Ectodermal cell (in vitro differentiated cells): ENCODE results near the gene GRID1.
A peak's percentile ranks its signal among the peaks of the same experiment; 100 is the strongest.
"Not testable (repeated sequence)": the region's sequence is repeated elsewhere in the genome, so short reads cannot be mapped to it uniquely, and the experiment has no call there.

Source experiments
- H3K27ac ChIP-seq: 2 replicates; pipeline ENCODE4 v1.7.0; 2013; ENCODE audit warnings: mild to moderate bottlenecking, low read depth, low read length; ENCODE audit not compliant: insufficient read depth, poor library complexity, severe bottlenecking
- H3K27me3 ChIP-seq: 2 replicates; pipeline ENCODE4 v1.7.0; 2013; ENCODE audit warnings: mild to moderate bottlenecking, low read length; ENCODE audit not compliant: insufficient read depth, control insufficient read depth, poor library complexity, severe bottlenecking
- H3K36me3 ChIP-seq: one replicate; pipeline ENCODE4 v1.7.0; 2013; ENCODE audit warnings: low read length; ENCODE audit not compliant: control insufficient read depth, insufficient read depth
- H3K4me1 ChIP-seq: one replicate; pipeline ENCODE4 v1.7.0; 2013; ENCODE audit warnings: low read length; ENCODE audit not compliant: control insufficient read depth, insufficient read depth
- H3K4me3 ChIP-seq: 2 replicates; pipeline ENCODE4 v1.7.0; 2013; ENCODE audit warnings: low read depth, low read length, control low read depth; ENCODE audit not compliant: insufficient read depth
- H3K9me3 ChIP-seq: 2 replicates; pipeline ENCODE4 v1.7.0; 2013; ENCODE audit warnings: mild to moderate bottlenecking, low read length, moderate library complexity; ENCODE audit not compliant: control insufficient read depth
- WGBS, 2 experiments: methylation state at CpG; one replicate each; pipeline ENCODE4 v1.1.7; 2013; ENCODE audit warnings: missing lambda C conversion rate in 2 of 2; 5-methylcytosine and 5-hydroxymethylcytosine counted together

The GRID1 gene

DNA sequence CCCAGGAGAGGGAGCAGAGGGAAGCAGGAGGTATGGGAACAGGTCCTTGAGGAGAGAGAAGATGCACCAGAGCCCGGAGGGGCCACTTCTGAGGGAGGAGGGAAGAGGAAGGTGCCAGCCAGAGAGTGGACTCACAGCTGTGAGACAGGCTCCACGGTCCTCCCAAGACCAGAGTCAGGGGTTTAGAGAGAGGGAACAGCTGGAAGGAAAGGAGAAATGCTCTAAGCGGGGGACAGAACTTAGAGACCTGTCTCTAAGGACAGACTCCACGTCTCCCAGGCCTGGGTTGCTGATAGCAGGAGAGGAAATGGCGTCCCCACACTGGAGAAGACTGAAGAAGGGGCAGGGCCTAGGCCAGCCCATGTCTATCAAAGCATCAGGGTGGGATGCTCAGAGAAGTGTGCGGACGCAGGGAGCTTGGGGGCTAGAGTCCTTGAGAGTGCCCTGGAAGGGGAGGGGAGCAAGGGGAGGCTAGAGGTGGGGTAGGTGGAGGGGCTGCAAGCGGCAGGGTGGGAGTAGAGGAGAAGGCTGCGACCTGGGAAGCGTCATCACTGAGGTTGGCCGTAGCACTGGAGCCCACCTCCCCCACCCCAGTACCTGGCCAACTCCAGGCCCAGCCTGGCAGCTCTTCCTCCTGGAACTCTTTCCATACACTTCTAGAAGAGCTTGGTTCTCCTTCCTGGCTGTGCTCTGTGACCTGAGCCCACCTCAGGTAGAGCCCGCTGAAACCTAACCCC, 25.6 kb upstream of the GRID1 start:
- 77 to 79% methylated on average over 11 to 12 of the region's 12 CpGs for WGBS, 2 experiments
- peaks cover 57% of the 10 kb centered on the region for H3K27me3 ChIP-seq

DNA sequence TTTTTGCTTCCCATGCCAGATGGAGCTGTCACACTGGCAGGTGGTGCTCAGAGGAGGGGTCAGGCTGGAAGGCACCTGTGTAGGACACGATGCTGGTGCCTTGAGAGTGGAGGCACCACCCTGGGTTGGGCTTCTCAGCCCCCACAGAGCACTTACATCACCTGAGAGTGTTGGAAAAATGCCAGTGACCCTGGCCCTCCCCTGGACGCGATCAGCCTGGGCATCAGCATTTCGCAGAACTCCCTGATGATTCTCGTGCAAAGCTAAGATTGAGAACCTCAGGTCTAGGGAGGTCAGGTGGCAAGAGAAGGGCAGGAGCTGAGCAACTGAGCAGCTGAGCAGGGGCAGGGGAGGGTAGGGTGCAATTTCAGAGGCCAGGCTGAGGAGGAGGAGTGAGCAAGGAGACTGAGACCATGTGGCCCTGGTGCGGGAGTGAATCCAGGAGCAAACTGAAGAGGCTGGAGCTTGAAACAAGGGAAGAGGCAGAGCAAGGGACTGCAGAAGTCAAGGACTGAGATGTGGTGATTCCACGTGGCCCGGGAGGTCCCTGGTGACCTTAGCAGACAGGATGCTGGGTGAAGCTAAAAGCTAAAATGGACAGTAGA, 24.7 kb upstream of the GRID1 start:
- no peak overlapping the region for H3K27ac ChIP-seq
- H3K4me3 ChIP-seq: no peak overlapping the region
- H3K36me3 ChIP-seq: no peaks in the 10 kb centered on the region
- H3K27me3 ChIP-seq: peaks cover 50% of the 10 kb centered on the region
- peaks cover 11% of the 10 kb centered on the region for H3K4me1 ChIP-seq
- H3K9me3 ChIP-seq: no peaks in the 10 kb centered on the region
- WGBS, 2 experiments: 90 to 92% methylated on average over 8 of the region's 8 CpGs

More for the DNA sequence above, 25.6 kb upstream of the GRID1 start:
- Histone ChIP-seq H3K4me1 (peaks cover 11% of the 10 kb centered on the region), H3K27ac (no peak overlapping the region), H3K36me3 (no peaks in the 10 kb centered on the region), H3K9me3 (no peaks in the 10 kb centered on the region), H3K4me3 (no peak overlapping the region)

DNA sequence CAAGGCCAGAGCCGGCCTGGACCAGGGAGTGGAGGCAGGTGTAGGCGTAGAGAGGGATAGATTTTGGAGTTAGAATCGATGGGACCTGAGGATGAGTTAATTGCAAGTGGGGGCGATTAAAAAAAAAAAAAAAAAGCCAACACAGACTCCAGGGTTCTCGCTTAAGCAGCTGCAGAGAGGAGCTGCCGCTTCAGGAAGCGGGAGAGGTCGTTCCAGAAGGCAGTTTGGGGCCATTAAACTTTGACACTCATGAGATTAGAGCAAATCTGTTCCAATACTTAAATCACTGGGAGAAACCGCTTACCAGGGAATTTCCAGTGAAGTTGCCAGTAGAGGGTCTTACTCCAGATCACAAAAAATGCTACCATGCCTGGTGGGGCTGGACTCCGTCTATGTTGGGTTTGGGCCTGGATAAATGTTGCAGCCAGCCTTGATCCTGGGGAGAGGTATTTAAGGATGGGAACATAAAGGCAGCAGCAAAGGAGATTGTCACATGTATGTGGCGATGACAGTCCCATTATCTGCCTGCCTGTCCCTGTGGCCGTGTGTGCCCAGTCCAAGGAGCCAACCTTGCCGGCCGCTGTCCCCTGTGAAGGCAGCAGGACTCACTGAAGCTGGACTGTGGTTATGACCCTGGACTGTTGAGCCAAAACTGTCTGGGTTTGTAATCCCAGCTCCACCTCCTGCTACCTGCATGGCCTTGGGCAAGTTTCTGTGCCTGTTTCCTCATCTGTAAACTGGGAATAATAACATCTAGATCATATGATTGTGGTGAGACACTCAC, 23.9 kb upstream of the GRID1 start:
- Histone ChIP-seq H3K9me3 (no peaks in the 10 kb centered on the region), H3K27me3 (peaks cover 48% of the 10 kb centered on the region)

GRCh38 chr10:86389441-86390193, 23.0 kb upstream of the GRID1 start:
- Histone ChIP-seq H3K9me3 (no peaks in the 10 kb centered on the region), H3K4me3 (peak overlapping the region; percentile 40), H3K27ac (no peak overlapping the region), H3K36me3 (no peaks in the 10 kb centered on the region), H3K4me1 (peaks cover 11% of the 10 kb centered on the region), H3K27me3 (peaks cover 48% of the 10 kb centered on the region)
- 2% methylated on average over 53 of the region's 53 CpGs for WGBS, 2 experiments

More for the DNA sequence above, 23.9 kb upstream of the GRID1 start:
- WGBS, 2 experiments: 80% methylated on average over 14 of the region's 14 CpGs
- no peak overlapping the region for H3K27ac ChIP-seq
- H3K4me3 ChIP-seq: no peak overlapping the region
- H3K36me3 ChIP-seq: no peaks in the 10 kb centered on the region
- H3K4me1 ChIP-seq: peaks cover 11% of the 10 kb centered on the region

- H3K27ac ChIP-seq, H3K9me3 ChIP-seq, H3K36me3 ChIP-seq: not testable (repeated sequence)
- Histone ChIP-seq H3K4me3 (peak overlapping the region; percentile 40), H3K27me3 (peaks cover 48% of the 10 kb centered on the region), H3K4me1 (peaks cover 11% of the 10 kb centered on the region)
- WGBS, 2 experiments: 83 to 85% methylated on average over 12 of the region's 12 CpGs
These were observed 22.5 kb upstream of the GRID1 start for GRCh38 chr10:86389109-86389440.

GRCh38 chr10:86388119-86388704, 21.6 kb upstream of the GRID1 start:
- Histone ChIP-seq H3K27ac (no peak overlapping the region), H3K4me1 (peaks cover 11% of the 10 kb centered on the region), H3K9me3 (no peaks in the 10 kb centered on the region), H3K27me3 (peaks cover 48% of the 10 kb centered on the region), H3K4me3 (no peak overlapping the region), H3K36me3 (no peaks in the 10 kb centered on the region)
- 67 to 68% methylated on average over 13 of the region's 13 CpGs for WGBS, 2 experiments

DNA sequence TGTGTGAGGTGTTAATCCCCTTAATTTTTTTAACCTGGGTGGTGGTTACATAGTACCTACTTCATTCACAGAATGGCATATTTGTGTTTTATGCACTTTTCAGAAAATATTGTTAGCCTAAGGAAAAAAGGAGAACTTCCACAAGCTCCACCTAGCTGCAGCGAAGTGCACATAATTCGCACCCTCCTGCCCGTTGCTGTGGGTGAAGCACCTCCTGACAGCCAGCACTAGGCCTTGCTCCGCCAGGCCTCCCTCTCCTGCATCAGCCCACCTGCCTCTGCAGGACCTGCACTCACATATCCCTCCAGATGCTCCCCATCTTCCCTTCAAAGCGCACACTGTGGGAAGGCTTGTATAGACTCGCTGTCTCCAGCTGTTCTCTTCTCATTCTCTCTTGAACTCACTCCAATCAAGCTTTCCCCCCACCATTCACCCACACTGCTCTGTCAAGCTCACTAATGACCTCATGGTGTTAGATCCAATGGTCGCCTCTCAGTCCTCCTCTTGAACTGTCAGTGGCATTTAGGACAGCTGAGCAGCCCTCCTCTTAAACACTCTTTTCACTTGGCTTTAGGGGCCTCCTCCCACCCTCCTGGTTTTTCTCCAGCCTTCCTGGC, 20.7 kb upstream of the GRID1 start:
- Histone ChIP-seq H3K27me3 (peaks cover 48% of the 10 kb centered on the region), H3K9me3 (no peaks in the 10 kb centered on the region), H3K4me3 (no peak overlapping the region), H3K4me1 (peaks cover 11% of the 10 kb centered on the region), H3K27ac (no peak overlapping the region), H3K36me3 (no peaks in the 10 kb centered on the region)
- WGBS, 2 experiments: 37 to 44% methylated on average over 7 of the region's 7 CpGs

- no peak overlapping the region for H3K27ac ChIP-seq
- 92 to 93% methylated on average over 2 to 3 of the region's 3 CpGs for WGBS, 2 experiments
These were observed 19.2 kb upstream of the GRID1 start for GRCh38 chr10:86385806-86386205.

DNA sequence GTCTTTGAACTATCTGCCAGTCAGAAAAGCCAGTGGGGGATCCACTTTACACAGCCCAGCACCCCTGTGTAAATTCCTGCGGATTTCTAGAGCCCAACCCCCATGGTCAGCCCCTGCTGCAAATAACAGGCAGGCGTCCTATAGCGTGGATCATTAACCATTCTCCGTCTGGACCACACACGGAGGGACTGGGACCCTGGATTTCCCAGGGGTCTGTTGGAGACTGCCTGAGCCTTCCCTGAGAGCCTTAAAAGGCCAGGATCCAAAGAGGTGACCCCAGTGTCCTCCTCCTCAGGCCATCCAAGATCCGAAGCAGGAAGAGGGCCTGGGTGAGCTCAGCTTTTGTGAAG, 11.2 kb upstream of the GRID1 start:
- H3K27ac ChIP-seq: no peak overlapping the region
- H3K27me3 ChIP-seq: peaks cover 37% of the 10 kb centered on the region
- no peaks in the 10 kb centered on the region for H3K9me3 ChIP-seq
- no peak overlapping the region for H3K4me3 ChIP-seq
- H3K36me3 ChIP-seq: no peaks in the 10 kb centered on the region
- WGBS, 2 experiments: 76 to 77% methylated on average over 6 of the region's 6 CpGs
- no peaks in the 10 kb centered on the region for H3K4me1 ChIP-seq

More at GRCh38 chr10:86385806-86386205, 19.2 kb upstream of the GRID1 start:
- H3K4me3 ChIP-seq: no peak overlapping the region
- H3K36me3 ChIP-seq: no peaks in the 10 kb centered on the region
- H3K9me3 ChIP-seq: no peaks in the 10 kb centered on the region
- peaks cover 36% of the 10 kb centered on the region for H3K27me3 ChIP-seq
- H3K4me1 ChIP-seq: peaks cover 11% of the 10 kb centered on the region
